Dermis microvascular lymphatic vessel endothelial cell (primary cell): ENCODE results near the gene PTEN. TPM values are rescaled to one million over a fixed set of nuclear protein-coding genes. Genes with fewer than 3 reads are reported as not detected.
"Not testable (repeated sequence)": the region's sequence is repeated elsewhere in the genome, so short reads cannot be mapped to it uniquely, and the experiment has no call there.

Experiments
- DNase-seq, 2 donors: peaks; one replicate each; pipeline versions ENCODE4 v3.0.0 to v3.0.0-alpha.2; 2010; ENCODE audit warnings: low read depth in 2 of 2
- total RNA-seq: library from RNA; depleted of rRNA; stranded (reverse); fragments of >200 nt; gene quantifications from 2 replicates; pipeline ENCODE4 v1.2.1, GENCODE V29; 2014

Gene PTEN
- total RNA-seq, 1 donor from 2014 or later: 72.5 TPM

- no peak for DNase-seq
Measured at GRCh38 chr10:87869773-87870551, 6.5 kb downstream of the PTEN start.

GRCh38 chr10:87872828-87873227 lies 9.4 kb downstream of the PTEN start:
- no peak for DNase-seq

- no peak for DNase-seq
Measured at GRCh38 chr10:87873656-87874055, 10.2 kb downstream of the PTEN start.

- DNase-seq: no peak
Measured at GRCh38 chr10:87875929-87876571, 12.6 kb downstream of the PTEN start.

GRCh38 chr10:87878664-87879459 lies 15.4 kb downstream of the PTEN start:
- DNase-seq: peak; percentile 44 to 45

GRCh38 chr10:87880336-87880735 lies 16.9 kb downstream of the PTEN start:
- no peak for DNase-seq

GRCh38 chr10:87881373-87882059 lies 18.1 kb downstream of the PTEN start:
- not testable (repeated sequence) for DNase-seq

GRCh38 chr10:87882555-87883294 lies 19.3 kb downstream of the PTEN start:
- DNase-seq: no peak

- DNase-seq: no peak
Measured at GRCh38 chr10:87886635-87887034, 23.2 kb downstream of the PTEN start.

- DNase-seq: no peak
Measured at GRCh38 chr10:87887146-87887545, 23.7 kb downstream of the PTEN start.

- no peak for DNase-seq
Measured at GRCh38 chr10:87887548-87888289, 24.3 kb downstream of the PTEN start.

GRCh38 chr10:87895430-87895829 lies 32.0 kb downstream of the PTEN start:
- no peak for DNase-seq

GRCh38 chr10:87896216-87896615 lies 32.8 kb downstream of the PTEN start:
- no peak for DNase-seq

GRCh38 chr10:87897957-87898356 lies 34.5 kb downstream of the PTEN start:
- DNase-seq: not testable (repeated sequence)

GRCh38 chr10:87903396-87903795 lies 40.0 kb downstream of the PTEN start:
- DNase-seq: not testable (repeated sequence)

- no peak for DNase-seq
Measured at GRCh38 chr10:87913156-87913921, 49.9 kb downstream of the PTEN start.

- no peak for DNase-seq
Measured at GRCh38 chr10:87915406-87915805, 52.0 kb downstream of the PTEN start.

- DNase-seq: peak in 1 of 2 donors; percentile 83
Measured at GRCh38 chr10:87915989-87916388, 52.6 kb downstream of the PTEN start.

- no peak for DNase-seq
Measured at GRCh38 chr10:87916515-87916914, 53.1 kb downstream of the PTEN start.
